ENCODE data around the gene HADHB. TPM values are rescaled to one million over a fixed set of nuclear protein-coding genes. Genes with fewer than 3 reads are reported as not detected.

HADHB gene
- total RNA-seq, 1 donor from 2014 or later, result 93.4 TPM

GRCh38 chr2:26269571-26270158 lies 24.9 kb downstream of the HADHB start:
- intact Hi-C loops (cut with DNase I), result no loop called here
- H3K27me3 ChIP-seq, result no peaks in the 10 kb centered on the region
- H3K4me1 ChIP-seq, result peaks cover 0 to 13% of the 10 kb centered on the region in 2 donors
- no peak for TF ChIP-seq CTCF (IDR thresholded peaks at IDR 0.05)
- no peak overlapping the region for H3K4me3 ChIP-seq
- no peaks in the 10 kb centered on the region for H3K9me3 ChIP-seq
- no peak for DNase-seq (ENCODE audit: low spot score in 2 of 2)
- peak overlapping the region in 1 of 2 donors; percentile 29 for H3K27ac ChIP-seq
- peaks cover 4 to 9% of the 10 kb centered on the region in 2 donors for H3K36me3 ChIP-seq

- no peak overlapping the region for H3K27ac ChIP-seq
- H3K36me3 ChIP-seq, result peaks cover 3 to 5% of the 10 kb centered on the region in 2 donors
- intact Hi-C loops (cut with DNase I), result no loop called here
- no peak for TF ChIP-seq CTCF (IDR thresholded peaks at IDR 0.05)
- H3K4me1 ChIP-seq, result peaks cover 0 to 18% of the 10 kb centered on the region in 2 donors
- H3K9me3 ChIP-seq, result no peaks in the 10 kb centered on the region
- DNase-seq (ENCODE audit: low spot score in 2 of 2), result no peak
- H3K4me3 ChIP-seq, result no peak overlapping the region
- no peaks in the 10 kb centered on the region for H3K27me3 ChIP-seq
These were observed 25.6 kb downstream of the HADHB start for GRCh38 chr2:26270373-26270772.

GRCh38 chr2:26273501-26273900 lies 28.8 kb downstream of the HADHB start:
- intact Hi-C loops (cut with DNase I), result no loop called here
- no peak for DNase-seq (ENCODE audit: low spot score in 2 of 2)
- no peaks in the 10 kb centered on the region for H3K9me3 ChIP-seq
- no peak for TF ChIP-seq CTCF (IDR thresholded peaks at IDR 0.05)
- peaks cover 0 to 18% of the 10 kb centered on the region in 2 donors for H3K4me1 ChIP-seq
- no peak overlapping the region for H3K4me3 ChIP-seq
- peaks cover 17 to 22% of the 10 kb centered on the region in 2 donors for H3K36me3 ChIP-seq
- peak overlapping the region; percentile 64 to 68 for H3K27ac ChIP-seq
- no peaks in the 10 kb centered on the region for H3K27me3 ChIP-seq

GRCh38 chr2:26274058-26274613 lies 29.4 kb downstream of the HADHB start:
- Histone ChIP-seq H3K36me3 (peaks cover 24 to 28% of the 10 kb centered on the region in 2 donors), H3K27me3 (no peaks in the 10 kb centered on the region), H3K9me3 (no peaks in the 10 kb centered on the region), H3K27ac (peak overlapping the region; percentile 64 to 86), H3K4me1 (peaks cover 0 to 18% of the 10 kb centered on the region in 2 donors), H3K4me3 (no peak overlapping the region)
- TF ChIP-seq CTCF (IDR thresholded peaks at IDR 0.05), result no peak
- intact Hi-C loops (cut with DNase I), result loop anchor here (2.0 kb wide), 1 partner anchor 29 kb away; the partner anchor contains the start of genes HADHA and HADHB
- peak; percentile 18 to 93 for DNase-seq (ENCODE audit: low spot score in 2 of 2)

GRCh38 chr2:26276484-26277227 lies 31.9 kb downstream of the HADHB start:
- no peak for TF ChIP-seq CTCF (IDR thresholded peaks at IDR 0.05)
- DNase-seq (ENCODE audit: low spot score in 2 of 2), result no peak
- no peak overlapping the region for H3K4me3 ChIP-seq
- peaks cover 47 to 48% of the 10 kb centered on the region in 2 donors for H3K36me3 ChIP-seq
- H3K27ac ChIP-seq, result no peak overlapping the region
- no peaks in the 10 kb centered on the region for H3K27me3 ChIP-seq
- H3K4me1 ChIP-seq, result peaks cover 0 to 18% of the 10 kb centered on the region in 2 donors
- no peaks in the 10 kb centered on the region for H3K9me3 ChIP-seq
- intact Hi-C loops (cut with DNase I), result no loop called here
